Uterus (tissue), 2 donors: ENCODE results near the gene GCNT4.

Experiments
- CTCF ChIP-seq, 4 experiments: fragments of 200-600 bp in 2 of 4; fragments of 450-650 bp in 2 of 4; sonication (generic) in 2 of 4; IDR thresholded peaks; one replicate each; pipeline ENCODE4 v1.5.1; 2016 to 2019; ENCODE audit warnings: antibody characterized with exemption in 4 of 4, mild to moderate bottlenecking in 2 of 4, moderate library complexity in 1 of 4
- POLR2A ChIP-seq, 2 donors: fragments of 450-650 bp; IDR thresholded peaks; one replicate each; pipeline ENCODE4 v1.6.1; 2016; ENCODE audit warnings: antibody characterized with exemption in 2 of 2, mild to moderate bottlenecking in 1 of 2, moderate library complexity in 1 of 2

GRCh38 chr5:75049456-75050351, 2.7 kb downstream of the GCNT4 start:
- no peak for TF ChIP-seq POLR2A (IDR thresholded peaks at IDR 0.05)
- TF ChIP-seq CTCF (IDR thresholded peaks at IDR 0.05): peak; percentile 40 to 57 (median 46)
